Progenitor cell of endocrine pancreas (in vitro differentiated cells): ENCODE data around the gene TRMT1. TPM values are rescaled to one million over a fixed set of nuclear protein-coding genes. Genes with fewer than 3 reads are reported as not detected.
A peak's percentile ranks its signal among the peaks of the same experiment; 100 is the strongest.

Experiments
- DNase-seq: peaks from one replicate; pipeline ENCODE4 v3.0.0; 2021; ENCODE audit warnings: low spot score; ENCODE audit not compliant: unreplicated experiment
- H3K27ac Mint-ChIP-seq: 2 replicates; pipeline ENCODE4 v1.8.0; 2021; ENCODE audit warnings: mild to moderate bottlenecking, moderate library complexity, mixed read lengths
- H3K27me3 Mint-ChIP-seq: 2 replicates; pipeline ENCODE4 v1.8.0; 2021; ENCODE audit warnings: mixed read lengths
- H3K36me3 Mint-ChIP-seq: 2 replicates; pipeline ENCODE4 v1.8.0; 2022; ENCODE audit warnings: mixed read lengths; ENCODE audit not compliant: insufficient read depth
- H3K4me1 Mint-ChIP-seq: 2 replicates; pipeline ENCODE4 v1.8.0; 2021; ENCODE audit warnings: low read depth, mixed read lengths
- H3K4me3 Mint-ChIP-seq: 2 replicates; pipeline ENCODE4 v1.8.0; 2021; ENCODE audit warnings: low read depth, mild to moderate bottlenecking, moderate library complexity, mixed read lengths
- H3K9me3 Mint-ChIP-seq: 2 replicates; pipeline ENCODE4 v1.8.0; 2021; ENCODE audit warnings: low read depth, mixed read lengths
- CTCF ChIP-seq: fragments of 200-600 bp; sonication (generic); IDR thresholded peaks from one replicate; pipeline ENCODE4 v1.5.0; 2021; ENCODE audit warnings: antibody characterized with exemption, mild to moderate bottlenecking; ENCODE audit not compliant: unreplicated experiment
- total RNA-seq: library from RNA; stranded (reverse); gene quantifications from 2 replicates; pipeline ENCODE4 v1.2.1, GENCODE V29; 2021

Gene TRMT1
- total RNA-seq, 1 donor from 2014 or later, result 52.4 TPM

GRCh38 chr19:13129384-13129783 lies 12.8 kb upstream of the TRMT1 start:
- Mint-ChIP-seq H3K4me1 (peaks cover 15% of the 10 kb centered on the region), H3K27me3 (no peaks in the 10 kb centered on the region), H3K27ac (no peak overlapping the region), H3K4me3 (no peak overlapping the region), H3K36me3 (no peaks in the 10 kb centered on the region), H3K9me3 (no peaks in the 10 kb centered on the region)
- no peak for TF ChIP-seq CTCF
- DNase-seq, result no peak

- H3K4me3 Mint-ChIP-seq, result no peak overlapping the region
These were observed 12.0 kb upstream of the TRMT1 start for GRCh38 chr19:13128583-13128982.

GRCh38 chr19:13127811-13128575 lies 11.5 kb upstream of the TRMT1 start:
- no peaks in the 10 kb centered on the region for H3K36me3 Mint-ChIP-seq
- H3K27ac Mint-ChIP-seq, result peak overlapping the region; percentile 87
- TF ChIP-seq CTCF, result no peak
- H3K4me1 Mint-ChIP-seq, result peaks cover 15% of the 10 kb centered on the region
- no peaks in the 10 kb centered on the region for H3K27me3 Mint-ChIP-seq
- no peak overlapping the region for H3K4me3 Mint-ChIP-seq
- no peak for DNase-seq
- no peaks in the 10 kb centered on the region for H3K9me3 Mint-ChIP-seq

More at GRCh38 chr19:13128583-13128982, 12.0 kb upstream of the TRMT1 start:
- no peaks in the 10 kb centered on the region for H3K36me3 Mint-ChIP-seq
- H3K27me3 Mint-ChIP-seq, result no peaks in the 10 kb centered on the region
- no peak for DNase-seq
- H3K9me3 Mint-ChIP-seq, result no peaks in the 10 kb centered on the region
- H3K4me1 Mint-ChIP-seq, result peaks cover 15% of the 10 kb centered on the region
- H3K27ac Mint-ChIP-seq, result peak overlapping the region; percentile 87
- TF ChIP-seq CTCF, result no peak

- DNase-seq, result no peak
- H3K36me3 Mint-ChIP-seq, result peaks cover under 1% of the 10 kb centered on the region
- peaks cover 16% of the 10 kb centered on the region for H3K4me1 Mint-ChIP-seq
- H3K4me3 Mint-ChIP-seq, result no peak overlapping the region
- no peaks in the 10 kb centered on the region for H3K9me3 Mint-ChIP-seq
- peak overlapping the region; percentile 82 for H3K27ac Mint-ChIP-seq
- no peak for TF ChIP-seq CTCF
- H3K27me3 Mint-ChIP-seq, result no peaks in the 10 kb centered on the region
These were observed 10.5 kb upstream of the TRMT1 start for GRCh38 chr19:13127051-13127450.

- Mint-ChIP-seq H3K27me3 (no peaks in the 10 kb centered on the region), H3K4me1 (peaks cover 19% of the 10 kb centered on the region), H3K36me3 (peaks cover 2% of the 10 kb centered on the region), H3K4me3 (no peak overlapping the region), H3K27ac (no peak overlapping the region), H3K9me3 (no peaks in the 10 kb centered on the region)
- no peak for TF ChIP-seq CTCF
- no peak for DNase-seq
These were observed 6.7 kb upstream of the TRMT1 start for GRCh38 chr19:13122980-13123957.
